Hematopoietic multipotent progenitor cell treated with erythropoietin and hydrocortisone succinate and interleukin-3 and kit ligand, for 6 days (in vitro differentiated cells): ENCODE results near the gene SEH1L.
"Not testable (repeated sequence)": the region's sequence is repeated elsewhere in the genome, so short reads cannot be mapped to it uniquely, and the experiment has no call there.

Source experiments
- DNase-seq: peaks from one replicate; pipeline ENCODE4 v3.0.0-alpha.2; 2015

Gene SEH1L

DNA sequence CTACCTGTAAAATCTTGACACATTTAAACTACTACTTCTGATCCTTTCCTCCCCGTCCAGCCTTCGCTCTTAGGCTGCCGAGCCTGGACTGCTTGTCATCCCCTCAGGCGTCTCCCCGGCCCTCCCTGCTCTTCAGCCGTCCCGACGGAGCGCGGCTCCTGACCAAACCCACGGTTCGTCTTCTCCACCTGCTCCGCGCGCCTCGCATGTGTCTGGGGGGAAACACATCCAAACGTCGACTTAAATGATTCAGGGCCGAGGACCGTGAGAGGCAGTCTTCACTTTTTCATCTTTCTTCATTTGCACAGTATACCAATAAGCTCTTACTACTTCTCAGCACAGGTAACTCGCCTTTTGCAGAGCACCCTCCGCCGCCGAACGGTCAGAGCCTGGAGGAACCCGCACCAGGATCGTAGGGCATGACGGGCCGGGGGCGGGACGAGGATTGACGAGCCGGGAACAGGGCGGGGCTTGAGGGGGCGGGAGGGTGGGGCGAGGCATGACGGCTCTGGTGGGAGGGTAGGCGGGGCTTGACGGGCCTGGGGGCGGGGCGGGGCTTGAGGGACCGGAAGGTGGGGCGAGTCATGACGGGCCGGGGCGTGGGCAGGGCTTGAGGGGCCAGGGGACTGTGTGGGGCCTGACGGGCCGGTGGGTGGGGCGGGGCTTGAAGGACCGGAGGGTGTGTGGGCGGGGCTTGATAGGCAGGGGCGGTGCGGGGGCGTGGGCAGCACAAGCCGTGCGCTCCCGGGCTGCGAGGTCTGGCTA lies at the start of gene SEH1L:
TSS of gene SEH1L (plus strand) at position 727 of the 765 bp plus-strand sequence. CDS start 111 bp downstream, outside the sequence.
- peak; percentile 99 for DNase-seq

DNA sequence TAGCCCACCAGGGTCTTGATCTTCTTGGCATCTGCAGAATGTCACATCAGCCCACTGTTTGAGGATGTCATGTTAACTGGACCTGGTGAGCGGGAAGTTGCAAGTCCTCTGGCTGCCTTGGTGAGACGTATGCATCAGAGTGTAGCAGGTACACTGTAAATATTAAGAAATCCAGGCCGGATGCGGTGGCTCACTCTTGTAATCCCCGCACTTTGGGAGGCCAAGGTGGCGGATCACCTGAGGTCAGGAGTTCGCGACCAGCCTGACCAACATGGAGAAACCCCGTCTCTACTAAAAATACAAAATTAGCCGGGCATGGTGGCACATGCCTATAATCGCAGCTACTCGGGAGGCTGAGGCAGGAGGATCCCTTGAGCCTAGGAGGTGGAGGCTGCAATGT lies 46.6 kb upstream of the SEH1L start:
- DNase-seq = not testable (repeated sequence)

- peak; percentile 87 for DNase-seq
Observed at GRCh38 chr18:12904012-12904516, 43.7 kb upstream of the SEH1L start.

DNA sequence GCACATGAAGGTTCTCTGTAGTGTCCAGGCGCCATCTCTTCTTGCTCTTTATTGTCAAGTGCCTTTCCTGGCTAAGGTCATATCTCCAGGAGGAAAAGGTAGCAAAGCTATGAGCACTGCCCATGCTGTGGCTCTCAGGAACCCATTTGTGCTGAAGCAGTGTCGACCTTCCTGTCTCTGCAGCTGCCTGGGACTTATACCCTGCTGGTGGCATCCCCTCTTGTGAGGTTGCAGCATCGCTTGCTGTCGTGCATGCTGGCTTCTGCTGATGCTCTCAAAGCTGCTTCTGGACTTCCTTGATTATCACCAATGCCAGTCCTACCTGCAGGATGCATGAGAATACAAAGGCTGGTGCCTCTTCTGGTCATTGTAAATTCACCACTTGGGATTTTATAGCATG lies 41.7 kb upstream of the SEH1L start:
- no peak for DNase-seq

DNA sequence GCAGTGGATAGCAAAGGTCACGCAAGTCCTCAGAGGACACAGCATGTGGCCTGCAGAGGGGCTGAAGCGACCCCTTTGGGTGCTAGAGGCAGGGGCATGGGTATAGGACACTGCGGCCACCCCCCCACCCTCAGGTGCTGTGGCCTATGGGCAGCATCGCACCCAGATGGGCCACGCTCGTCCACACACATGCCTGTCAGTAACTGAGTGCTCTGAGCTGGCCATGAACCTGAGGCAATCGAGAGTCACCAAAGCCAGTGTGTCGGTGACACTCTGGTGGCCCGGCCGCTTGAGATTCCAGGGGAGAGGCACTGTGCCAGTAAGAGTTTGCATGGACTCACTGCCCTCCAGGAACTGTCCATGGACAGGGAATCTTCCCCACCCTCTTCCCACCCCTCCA lies 41.0 kb upstream of the SEH1L start:
- no peak for DNase-seq

DNA sequence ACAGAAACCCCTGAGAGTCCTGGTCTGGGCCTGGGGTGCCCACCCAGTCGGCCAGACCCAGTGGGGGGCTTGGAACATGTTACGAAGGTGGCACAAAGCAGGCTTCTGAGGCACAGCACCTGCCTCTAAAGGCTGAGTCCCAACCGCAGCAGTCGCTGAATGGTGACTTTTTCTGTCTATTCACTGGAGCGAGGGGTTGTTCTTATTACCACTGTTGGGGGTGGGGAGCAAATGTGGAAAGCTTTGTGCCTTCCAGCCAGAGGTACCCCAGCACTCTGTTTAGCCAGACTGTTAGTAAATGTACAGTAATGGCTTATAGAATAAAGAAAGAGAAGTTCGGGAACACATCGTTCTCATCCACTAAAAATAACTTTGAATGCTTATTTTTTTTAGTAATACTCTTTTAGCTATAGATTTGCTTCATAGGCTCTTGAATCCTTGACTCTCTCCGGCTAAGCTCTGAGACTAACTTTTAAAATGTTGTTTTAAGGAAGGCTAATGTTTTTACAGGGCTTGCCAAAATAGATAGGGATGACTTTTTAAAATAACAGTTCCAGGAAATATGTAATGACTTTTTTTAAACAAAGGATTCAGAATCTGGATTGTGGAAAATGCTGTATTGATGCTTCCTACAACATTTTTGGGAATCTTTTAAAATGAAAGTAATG lies 40.4 kb upstream of the SEH1L start:
- no peak for DNase-seq

DNA sequence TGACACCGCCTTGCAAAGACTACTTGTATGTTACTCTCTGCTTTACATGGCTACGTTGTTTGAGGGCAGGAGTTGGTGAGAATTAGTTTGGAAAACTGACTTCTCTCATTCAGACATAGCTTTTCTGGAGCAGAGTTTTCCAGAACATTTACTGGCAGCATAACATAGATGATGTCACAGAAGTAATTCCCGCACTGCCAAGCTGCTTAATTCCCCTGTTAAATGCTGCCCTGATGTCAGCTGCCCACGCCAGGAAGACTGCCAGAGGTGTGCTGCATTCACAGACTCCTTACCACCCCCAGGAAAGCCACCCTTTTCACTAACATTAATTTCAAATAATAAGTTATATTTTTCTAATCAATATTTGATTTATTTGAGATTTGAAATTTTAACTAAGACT lies 39.1 kb upstream of the SEH1L start:
- DNase-seq = no peak

GRCh38 chr18:12911025-12911928 lies 36.5 kb upstream of the SEH1L start:
- peak; percentile 65 for DNase-seq

GRCh38 chr18:12911929-12912703 lies 35.7 kb upstream of the SEH1L start:
- DNase-seq = no peak

DNA sequence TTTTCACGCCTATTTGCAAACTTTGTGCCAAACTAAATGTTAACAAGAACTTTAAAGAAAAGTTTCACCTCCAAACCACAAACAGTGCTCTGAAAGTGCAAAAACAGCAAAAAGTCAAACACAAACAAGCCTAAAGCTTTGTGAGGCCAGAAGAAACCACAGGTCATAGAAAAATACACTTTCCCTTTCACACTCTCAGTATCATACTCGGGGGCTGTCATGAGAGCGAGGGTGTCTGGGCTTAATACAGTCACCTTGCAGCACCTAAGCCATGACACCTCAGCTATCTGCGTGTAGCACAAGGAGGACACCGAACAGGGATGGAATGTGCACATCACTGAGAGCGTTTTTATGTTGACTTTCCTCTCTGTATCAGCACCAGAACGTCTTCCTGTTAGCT lies 26.6 kb upstream of the SEH1L start:
- no peak for DNase-seq

- no peak for DNase-seq
Observed at GRCh38 chr18:12922266-12922665, 25.5 kb upstream of the SEH1L start.

- no peak for DNase-seq
Observed at GRCh38 chr18:12924616-12925015, 23.2 kb upstream of the SEH1L start.

GRCh38 chr18:12928206-12928605 lies 19.6 kb upstream of the SEH1L start:
- no peak for DNase-seq

GRCh38 chr18:12928641-12929040 lies 19.2 kb upstream of the SEH1L start:
- DNase-seq = no peak

DNA sequence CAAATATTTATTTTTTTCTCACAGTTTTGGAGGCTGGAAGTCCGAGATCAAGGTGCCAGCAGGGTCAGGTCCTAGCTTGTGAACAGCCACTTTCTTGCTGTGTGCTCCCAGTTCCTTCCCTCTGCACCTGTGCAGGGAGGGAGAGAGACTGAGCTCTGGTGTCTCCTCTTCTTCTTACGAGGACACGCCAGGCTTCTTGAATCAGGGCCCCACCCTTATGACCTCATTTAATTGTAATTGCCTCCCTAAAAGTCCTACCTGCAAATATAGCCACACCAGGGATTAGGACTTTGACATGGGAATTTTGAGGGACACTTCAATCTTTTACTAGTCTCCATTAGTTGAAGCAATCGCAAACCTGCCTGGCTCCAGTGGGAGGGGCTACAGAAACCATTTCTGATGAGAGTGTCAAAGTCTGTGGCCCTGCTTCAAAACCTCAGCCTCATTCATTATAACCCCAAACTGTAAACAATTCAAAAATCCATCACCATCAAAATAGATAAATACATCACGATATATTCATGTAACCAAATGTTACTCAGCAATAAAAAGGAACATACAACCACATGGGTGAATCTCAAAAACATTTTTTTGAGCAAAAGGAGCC lies 18.2 kb upstream of the SEH1L start:
- no peak for DNase-seq

DNA sequence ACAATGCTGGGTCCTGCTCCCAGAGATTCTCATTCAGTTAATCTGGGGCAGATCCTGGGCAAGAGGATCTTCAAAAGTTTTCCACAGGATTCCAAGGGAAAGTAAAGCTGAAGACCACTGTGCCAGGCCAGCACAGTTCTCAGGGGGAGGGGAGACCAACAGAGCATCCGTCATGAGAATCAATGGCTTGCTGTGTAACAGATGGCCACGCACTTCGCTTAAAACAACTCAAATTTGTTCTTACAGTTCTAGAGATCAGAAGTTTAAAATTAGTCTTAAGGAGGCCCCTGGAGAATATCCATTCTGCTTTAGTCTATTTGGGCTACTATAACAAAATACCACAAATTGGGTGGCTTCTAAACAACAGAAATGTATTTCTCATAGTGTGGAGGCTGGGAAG lies 17.4 kb upstream of the SEH1L start:
- DNase-seq = no peak

DNA sequence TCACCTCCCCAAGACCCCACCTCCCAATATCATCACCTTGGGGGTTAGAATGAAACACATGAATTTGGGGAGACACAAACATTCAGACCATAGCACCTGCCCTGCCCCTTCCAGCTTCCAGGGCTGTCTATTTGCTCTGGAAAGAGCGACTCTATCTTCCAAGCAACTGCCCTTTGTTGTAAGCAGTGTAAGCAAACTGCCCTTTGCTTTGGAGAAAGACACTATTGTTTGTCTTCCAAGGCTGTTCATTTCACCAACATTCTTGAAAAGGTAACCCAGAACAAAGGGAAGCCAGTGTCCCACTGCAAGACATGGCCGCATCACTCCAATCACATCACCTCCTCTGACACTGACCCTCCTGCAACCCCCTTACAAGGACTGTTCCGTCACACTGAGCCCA lies 16.9 kb upstream of the SEH1L start:
- DNase-seq = no peak

GRCh38 chr18:12933327-12933726 lies 14.5 kb upstream of the SEH1L start:
- DNase-seq = no peak

GRCh38 chr18:12934454-12935071 lies 13.2 kb upstream of the SEH1L start:
- DNase-seq = peak; percentile 91

GRCh38 chr18:12939162-12939561 lies 8.6 kb upstream of the SEH1L start:
- DNase-seq = no peak

DNA sequence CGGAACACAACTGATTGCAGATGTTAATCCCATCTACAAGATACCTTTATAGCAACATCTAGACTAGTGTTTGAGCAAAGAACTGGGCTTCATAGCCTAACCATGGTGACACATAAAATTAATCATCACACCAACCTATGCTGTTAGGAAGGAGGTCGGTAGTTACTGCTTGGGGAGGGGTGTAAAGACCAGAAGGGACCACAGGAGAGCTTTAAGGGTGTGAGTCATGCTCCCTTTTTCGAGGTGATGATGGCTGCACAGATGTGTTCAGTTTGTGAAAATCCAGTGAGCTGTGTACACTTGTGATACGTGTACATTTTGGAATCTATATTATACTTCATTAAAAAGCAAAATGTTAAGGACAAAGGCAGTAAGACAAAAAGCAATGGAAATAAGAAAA lies 4.6 kb upstream of the SEH1L start:
- DNase-seq = no peak

DNA sequence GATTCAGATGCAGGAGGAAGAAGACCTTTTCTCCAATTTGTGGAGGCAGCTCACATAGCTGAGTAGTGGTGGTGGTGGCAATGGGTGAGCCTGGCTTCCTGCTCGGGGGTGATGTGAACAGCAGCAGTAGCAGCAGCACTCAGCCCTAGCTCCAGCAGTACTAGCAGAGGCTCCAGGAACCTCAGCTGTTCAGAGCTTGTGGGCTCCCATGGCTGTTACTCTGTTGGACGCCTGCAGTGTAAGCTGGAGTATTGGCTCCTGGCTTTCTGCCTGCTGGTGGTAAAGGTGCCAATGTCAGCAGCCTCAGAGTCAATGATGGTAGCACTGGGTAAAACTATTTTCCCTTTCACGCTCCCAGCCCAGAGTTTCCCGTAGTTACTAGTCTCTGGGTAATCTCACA lies 3.1 kb upstream of the SEH1L start:
- no peak for DNase-seq
